K562 (cell line): ENCODE measurements around the gene WDPCP. TPM values are rescaled to one million over a fixed set of nuclear protein-coding genes. Genes with fewer than 3 reads are reported as not detected.
A peak's percentile ranks its signal among the peaks of the same experiment; 100 is the strongest.

Source experiments
- ATF2 ChIP-seq: sonication (generic); formaldehyde crosslinking; IDR thresholded peaks from 2 replicates; pipeline ENCODE4 v1.8.1; 2022; ENCODE audit warnings: missing genetic modification reagents
- CBFA2T2 ChIP-seq: fragments of 450-650 bp; conservative IDR thresholded peaks from 2 replicates; pipeline ENCODE4 v1.6.1; 2017; ENCODE audit warnings: mild to moderate bottlenecking
- CHCHD3 ChIP-seq: fragments of 250-450 bp; sonication (Bioruptor Pico); IDR thresholded peaks from 2 replicates; pipeline ENCODE4 v2.1.2; 2022; ENCODE audit warnings: mild to moderate bottlenecking
- DEAF1 ChIP-seq: fragments of 450-650 bp; formaldehyde crosslinking; IDR thresholded peaks from 2 replicates; pipeline ENCODE4 v1.4.0; 2020; ENCODE audit warnings: mild to moderate bottlenecking, moderate library complexity
- ETS2 ChIP-seq: IDR thresholded peaks from 2 replicates; pipeline ENCODE4 v1.6.1; 2016; ENCODE audit warnings: borderline replicate concordance, missing genetic modification characterization, mild to moderate bottlenecking, moderate library complexity, missing compliant biosample characterization; ENCODE audit not compliant: poor library complexity, severe bottlenecking
- HNRNPH1 ChIP-seq: fragments of 200-400 bp; formaldehyde crosslinking; optimal IDR thresholded peaks from 2 replicates; pipeline ENCODE3; 2017; ENCODE audit warnings: low read depth, mild to moderate bottlenecking, low read length, moderate library complexity
- MED1 ChIP-seq: sonication (generic); formaldehyde crosslinking; IDR thresholded peaks from 2 replicates; pipeline ENCODE4 v1.8.1; 2023; ENCODE audit warnings: missing genetic modification reagents, borderline replicate concordance
- MEIS2 ChIP-seq: fragments of 450-650 bp; IDR thresholded peaks from 2 replicates; pipeline ENCODE4 v1.6.1; 2014; ENCODE audit warnings: mild to moderate bottlenecking; ENCODE audit not compliant: partially characterized antibody
- MYC ChIP-seq, 2 experiments: fragments of 250-450 bp in 1 of 2; sonication (Bioruptor Pico) in 1 of 2; IDR thresholded peaks; 2 replicates each; pipeline versions ENCODE4 v1.5.1 to v1.6.1; 2012 to 2021; ENCODE audit warnings: low read depth in 2 of 2, borderline replicate concordance in 1 of 2, improper control_type of control experiment in 1 of 2, low read length in 1 of 2, mild to moderate bottlenecking in 1 of 2, moderate library complexity in 1 of 2
- NFE2 ChIP-seq: IDR thresholded peaks from 2 replicates; pipeline ENCODE4 v1.6.1; 2014; ENCODE audit warnings: antibody characterized with exemption, low read depth
- NKRF ChIP-seq: fragments of 450-650 bp; IDR thresholded peaks from 2 replicates; pipeline ENCODE4 v1.6.1; 2016; ENCODE audit warnings: borderline replicate concordance
- RFX7 ChIP-seq: fragments of 250-450 bp; sonication (Bioruptor Pico); IDR thresholded peaks from 2 replicates; pipeline ENCODE4 v1.5.1; 2021; ENCODE audit warnings: mild to moderate bottlenecking
- TARDBP ChIP-seq: fragments of 450-650 bp; IDR thresholded peaks from 2 replicates; pipeline ENCODE4 v1.6.1; 2016
- TCF7L2 ChIP-seq: fragments of 150-350 bp; IDR thresholded peaks from 2 replicates; pipeline ENCODE4 v1.6.1; 2016; ENCODE audit warnings: low read depth, mild to moderate bottlenecking, low read length, moderate library complexity
- TRIM28 ChIP-seq: fragments of 450-650 bp; IDR thresholded peaks from 2 replicates; pipeline ENCODE4 v1.6.1; 2017
- ZBTB26 ChIP-seq: fragments of 450-650 bp; formaldehyde crosslinking; IDR thresholded peaks from 2 replicates; pipeline ENCODE4 v1.4.0; 2022; ENCODE audit warnings: missing genetic modification characterization
- ZNF175 ChIP-seq: fragments of 200-800 bp; sonication (Bioruptor generic); IDR thresholded peaks from 2 replicates; pipeline ENCODE4 v1.6.1; 2016; ENCODE audit warnings: low read depth, mild to moderate bottlenecking, missing genetic modification characterization, missing compliant biosample characterization
- ZNF184 ChIP-seq: sonication (generic); formaldehyde crosslinking; IDR thresholded peaks from 2 replicates; pipeline ENCODE4 v1.5.0; 2020; ENCODE audit warnings: missing genetic modification reagents
- ZNF23 ChIP-seq: fragments of 250-450 bp; sonication (Bioruptor Pico); IDR thresholded peaks from 2 replicates; pipeline ENCODE4 v1.4.0; 2020; ENCODE audit warnings: mild to moderate bottlenecking
- ZNF655 ChIP-seq: fragments of 250-450 bp; sonication (Bioruptor Pico); IDR thresholded peaks from 2 replicates; pipeline ENCODE4 v1.5.0; 2021
- ZNF699 ChIP-seq: fragments of 250-450 bp; sonication (Bioruptor Pico); IDR thresholded peaks from 2 replicates; pipeline ENCODE4 v1.8.0; 2021; ENCODE audit warnings: mild to moderate bottlenecking, moderate library complexity; ENCODE audit not compliant: insufficient replicate concordance
- polyA plus RNA-seq, 8 experiments: library from polyadenylated mRNA; depleted of rRNA in 4 of 8; stranded (reverse) in 5 of 8; unstranded in 3 of 8; fragments of >200 nt; fragmentation: Nextera tagmentation in 2 of 8; fragmentation: Illumina TruSeq in 1 of 8; extraction: Ambion mirVana in 2 of 8; extraction: Trizol in 1 of 8; gene quantifications; 2 replicates each; pipeline versions ENCODE4 v1.2.1 to v1.2.3, GENCODE V29; 2011 to 2014; ENCODE audit warnings: inconsistent platforms in 1 of 8, missing spikeins in 1 of 8
- total RNA-seq, 7 experiments: library from RNA; depleted of rRNA in 6 of 7; stranded (reverse); fragments of >200 nt in 6 of 7; fragmentation: Illumina TruSeq in 2 of 7; extraction: Trizol in 2 of 7; gene quantifications; 2 replicates each; pipeline versions ENCODE4 v1.2.1 to v1.2.3, GENCODE V29; 2011 to 2021; ENCODE audit warnings: low replicate concordance in 1 of 7

The WDPCP gene
- total and polyA plus RNA-seq, 9 of the 15 experiments (the other 6 are each of a cell fraction or from before 2014, with no cell fraction given): 1.4 to 6.4 (median 5.5) TPM

GRCh38 chr2:63424329-63425078, 163.8 kb downstream of the WDPCP start (continued):
- TF ChIP-seq NKRF: no peak
- no peak for TF ChIP-seq CHCHD3 (CRISPR knock-in tag)
- peak; percentile 76 for TF ChIP-seq NFE2
- no peak for TF ChIP-seq HNRNPH1
- TF ChIP-seq ZNF184: no peak
- no peak for TF ChIP-seq ATF2 (CRISPR knock-in tag)
- TF ChIP-seq ZNF23: no peak
- no peak for TF ChIP-seq ZNF175 (CRISPR knock-in tag)
- peak; percentile 63 for TF ChIP-seq MEIS2
- TF ChIP-seq TCF7L2: no peak
- TF ChIP-seq MYC (IDR thresholded peaks at IDR 0.05; ENCODE audit: low read depth, low read length): peak; percentile 94
- TF ChIP-seq MYC (CRISPR knock-in tag; IDR thresholded peaks at IDR 0.05; ENCODE audit: borderline replicate concordance, low read depth): no peak
- TF ChIP-seq TARDBP: no peak
- TF ChIP-seq ZNF655 (CRISPR knock-in tag): no peak
- no peak for TF ChIP-seq ZNF699 (CRISPR knock-in tag)
- TF ChIP-seq RFX7 (CRISPR knock-in tag): no peak
- TF ChIP-seq ZBTB26: no peak
- TF ChIP-seq ETS2: no peak
- TF ChIP-seq DEAF1 (CRISPR knock-in tag): 0 out of 2 replicates have a peak, but pooled peaks have one; percentile 26
- no peak for TF ChIP-seq TRIM28
- no peak; the same call in 1 of the 2 replicates for TF ChIP-seq CBFA2T2
- no peak for TF ChIP-seq MED1
